GM21825 (cell line): ENCODE results near the gene COQ2.
"Not testable (repeated sequence)": the region's sequence is repeated elsewhere in the genome, so short reads cannot be mapped to it uniquely, and the experiment has no call there.

Source experiments
- ATAC-seq: cut with Tn5 transposase; IDR thresholded peaks from one replicate; pipeline ENCODE4 v1.9.1; 2021; ENCODE audit warnings: mild to moderate bottlenecking, moderate library complexity; ENCODE audit not compliant: unreplicated experiment

Gene COQ2, protein sequence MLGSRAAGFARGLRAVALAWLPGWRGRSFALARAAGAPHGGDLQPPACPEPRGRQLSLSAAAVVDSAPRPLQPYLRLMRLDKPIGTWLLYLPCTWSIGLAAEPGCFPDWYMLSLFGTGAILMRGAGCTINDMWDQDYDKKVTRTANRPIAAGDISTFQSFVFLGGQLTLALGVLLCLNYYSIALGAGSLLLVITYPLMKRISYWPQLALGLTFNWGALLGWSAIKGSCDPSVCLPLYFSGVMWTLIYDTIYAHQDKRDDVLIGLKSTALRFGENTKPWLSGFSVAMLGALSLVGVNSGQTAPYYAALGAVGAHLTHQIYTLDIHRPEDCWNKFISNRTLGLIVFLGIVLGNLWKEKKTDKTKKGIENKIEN

DNA sequence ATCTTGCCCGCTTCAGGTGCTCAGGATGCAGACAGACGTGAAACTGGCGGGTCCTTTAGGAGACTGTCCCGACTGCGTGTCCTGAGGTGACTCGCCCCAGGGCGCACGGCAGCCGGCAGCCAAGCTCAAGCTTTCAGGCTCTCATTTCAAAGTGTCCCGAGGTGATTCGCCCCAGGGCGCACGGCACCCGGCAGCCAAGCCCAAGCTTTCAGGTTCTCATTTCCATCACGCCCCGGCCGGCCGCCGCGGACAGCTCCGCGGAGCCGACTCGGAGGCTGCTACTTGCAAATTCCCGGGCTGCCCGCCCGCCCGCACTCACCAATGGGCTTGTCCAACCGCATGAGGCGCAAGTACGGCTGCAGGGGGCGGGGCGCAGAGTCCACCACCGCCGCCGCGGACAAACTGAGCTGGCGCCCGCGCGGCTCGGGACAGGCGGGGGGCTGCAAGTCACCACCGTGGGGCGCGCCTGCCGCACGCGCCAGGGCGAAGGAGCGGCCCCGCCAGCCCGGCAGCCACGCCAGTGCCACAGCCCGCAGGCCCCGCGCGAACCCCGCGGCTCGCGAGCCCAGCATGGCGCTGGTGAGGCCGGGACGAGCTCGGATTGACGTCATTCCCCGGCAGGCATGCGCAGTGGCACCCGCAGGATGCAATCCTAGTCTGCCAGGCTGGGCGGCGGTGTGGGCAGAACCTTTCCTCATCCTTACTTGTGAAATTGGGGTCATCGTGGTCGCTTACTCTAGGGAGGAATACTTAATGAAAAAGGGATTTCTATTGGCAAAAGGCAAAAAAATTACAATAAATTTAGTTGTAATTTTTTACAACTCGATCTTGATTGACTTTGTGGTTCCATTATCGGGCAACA is at the start of gene COQ2:
Gene COQ2 (minus strand): TSS at position 606 of the 862 bp plus-strand sequence. CDS start 34 bp downstream, at position 572.
- peak; percentile 80 for ATAC-seq

DNA sequence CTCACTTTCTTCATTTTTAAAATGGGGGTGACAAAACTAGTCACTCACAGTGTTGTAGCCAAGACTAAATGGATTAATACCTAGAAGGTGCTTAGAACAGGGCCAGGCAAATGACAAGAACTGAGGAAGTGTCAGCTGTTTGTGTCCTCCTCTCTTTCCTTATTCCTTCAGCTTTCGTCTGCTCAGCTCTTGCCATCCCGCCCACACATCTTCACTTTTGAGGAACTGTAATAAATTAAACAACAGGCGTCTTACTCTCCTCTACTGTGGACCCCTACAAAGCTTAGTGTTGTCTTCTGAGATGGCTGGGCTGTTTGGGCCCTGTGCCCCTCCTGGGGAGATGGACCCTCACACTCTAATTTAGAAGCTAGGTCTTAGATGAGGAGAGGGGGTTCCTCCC is 47.4 kb upstream of the COQ2 start:
- ATAC-seq: no peak

DNA sequence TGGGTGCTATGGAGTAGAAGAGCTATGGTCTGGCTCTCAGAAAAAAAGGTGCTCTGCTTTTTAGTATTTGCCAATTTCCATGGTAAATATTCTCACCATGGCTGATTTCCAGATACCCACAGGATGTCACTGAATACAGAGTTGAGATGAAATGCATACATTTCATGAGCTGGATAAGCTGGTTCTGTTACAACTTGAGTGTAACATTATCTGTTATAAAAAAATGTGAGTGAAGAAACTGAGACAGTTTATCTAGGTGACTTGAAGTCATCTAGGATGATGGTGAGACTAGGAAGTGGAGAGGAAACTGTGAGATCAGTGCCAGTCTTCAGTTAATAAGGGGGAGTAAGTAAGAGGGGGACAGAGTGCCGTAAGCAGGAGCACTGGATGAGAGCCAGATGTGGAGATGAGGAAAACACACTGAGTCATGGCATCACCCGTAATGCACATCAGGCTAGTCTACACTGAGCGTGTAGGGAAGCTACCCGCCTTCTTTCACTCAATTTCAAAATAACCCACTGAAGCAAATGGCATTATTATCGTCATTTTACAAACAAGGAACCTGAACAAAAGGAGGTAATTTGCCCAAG is 45.0 kb upstream of the COQ2 start:
- no peak for ATAC-seq

DNA sequence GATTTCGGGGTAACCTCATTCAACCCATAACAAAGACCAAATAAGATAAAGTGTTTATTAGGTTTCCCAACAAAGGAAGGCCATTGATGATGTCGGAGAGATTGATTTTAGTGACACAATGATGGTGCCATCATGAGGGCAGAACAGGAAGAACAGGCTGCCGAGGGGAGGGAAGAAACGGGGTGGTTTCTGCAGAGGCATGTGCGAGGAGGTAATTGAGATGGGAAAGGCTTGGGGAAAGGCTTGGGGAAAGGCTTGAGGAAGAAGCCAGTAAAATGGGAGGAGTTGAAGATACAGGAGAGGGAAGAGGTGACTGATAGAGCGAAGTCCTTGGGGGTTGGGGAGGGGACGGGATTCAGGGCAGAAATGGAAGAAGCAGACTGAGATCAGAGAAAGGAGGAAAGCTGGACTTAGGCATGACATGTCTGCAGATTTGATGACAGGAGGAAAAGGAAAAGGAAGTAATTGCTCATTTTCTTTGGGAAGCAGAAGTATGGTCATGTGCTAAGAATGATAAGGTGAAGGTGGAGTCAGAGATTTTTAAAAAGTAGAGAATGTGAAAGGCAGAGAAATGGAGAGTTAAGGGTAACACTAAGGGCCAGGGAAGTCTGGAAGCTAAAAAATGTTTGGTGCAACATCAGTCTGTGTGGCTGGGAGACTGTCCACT is 44.1 kb upstream of the COQ2 start:
- no peak for ATAC-seq

DNA sequence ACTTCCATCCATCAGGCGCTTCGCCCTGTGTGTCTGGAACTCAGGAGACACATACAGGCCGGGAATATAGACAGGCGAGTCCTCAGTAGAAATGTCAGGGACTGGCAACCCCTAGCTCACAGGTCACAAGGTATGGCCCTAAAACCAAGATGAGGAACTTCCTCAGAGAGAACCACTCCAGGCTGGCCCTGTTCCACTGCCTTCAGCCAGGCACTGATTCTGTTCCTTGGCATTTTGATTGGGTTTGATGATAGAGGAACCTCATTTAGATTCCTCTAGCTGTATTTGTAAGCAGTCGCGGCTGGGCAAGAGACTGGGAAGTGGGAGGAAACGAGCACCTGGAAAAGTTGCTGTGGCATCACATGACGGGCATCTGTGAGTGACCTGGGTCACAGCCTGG is 41.9 kb upstream of the COQ2 start:
- ATAC-seq: no peak

DNA sequence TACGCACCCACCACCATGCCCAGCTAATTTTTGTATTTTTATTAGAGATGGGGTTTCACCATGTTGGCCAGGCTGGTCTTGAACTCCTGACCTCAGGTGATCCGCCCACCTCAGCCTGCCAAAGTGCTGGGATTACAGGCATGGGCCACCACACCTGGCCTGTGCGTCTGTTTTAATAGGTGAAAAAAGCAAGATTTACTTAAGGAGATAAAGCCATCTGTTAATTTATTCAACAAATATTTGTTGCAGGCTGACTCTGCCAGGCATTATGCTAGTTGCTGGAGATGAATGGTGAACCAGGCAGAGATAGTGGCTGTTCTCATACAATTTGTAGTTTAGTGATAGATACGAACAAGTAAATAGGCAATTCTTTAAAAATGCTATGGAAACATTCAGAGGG is 40.7 kb upstream of the COQ2 start:
- ATAC-seq: not testable (repeated sequence)

DNA sequence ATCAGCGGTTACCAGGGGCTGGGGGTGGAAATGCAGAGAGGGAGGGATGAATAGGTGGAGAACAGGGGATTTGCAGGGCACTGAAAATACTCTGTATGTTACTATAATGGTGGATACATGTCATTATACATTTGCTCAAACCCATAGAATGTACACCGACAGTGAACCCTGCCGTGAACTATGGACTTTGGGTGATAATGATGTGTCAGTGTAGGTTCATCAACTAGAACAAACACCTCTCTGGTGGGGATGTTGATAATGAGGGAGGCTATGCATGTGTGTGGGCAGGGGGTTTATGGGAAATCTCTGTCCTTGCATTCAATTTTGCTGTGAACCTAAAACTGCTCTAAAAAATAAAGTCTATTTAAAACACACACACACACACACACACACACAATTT is 38.5 kb upstream of the COQ2 start:
- no peak for ATAC-seq

DNA sequence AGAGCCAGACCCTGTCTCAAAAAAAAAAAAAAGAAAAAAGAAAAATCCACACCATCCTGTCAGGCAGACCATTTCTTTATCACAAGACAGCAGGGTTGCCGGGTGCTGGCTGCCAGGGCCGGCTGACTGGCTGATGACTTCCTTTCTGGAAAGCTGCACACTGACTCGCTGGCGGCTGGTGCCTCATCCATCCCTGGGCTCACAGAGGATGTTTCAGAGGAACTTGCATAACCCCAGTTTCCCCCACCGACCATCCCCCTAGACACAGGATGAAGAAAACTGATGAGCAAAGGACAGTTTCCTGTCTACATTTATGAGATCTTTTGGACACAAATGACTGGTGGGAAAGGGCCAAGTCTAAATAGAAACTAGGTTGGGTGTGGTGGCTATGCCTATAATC is 36.0 kb upstream of the COQ2 start:
- no peak for ATAC-seq

DNA sequence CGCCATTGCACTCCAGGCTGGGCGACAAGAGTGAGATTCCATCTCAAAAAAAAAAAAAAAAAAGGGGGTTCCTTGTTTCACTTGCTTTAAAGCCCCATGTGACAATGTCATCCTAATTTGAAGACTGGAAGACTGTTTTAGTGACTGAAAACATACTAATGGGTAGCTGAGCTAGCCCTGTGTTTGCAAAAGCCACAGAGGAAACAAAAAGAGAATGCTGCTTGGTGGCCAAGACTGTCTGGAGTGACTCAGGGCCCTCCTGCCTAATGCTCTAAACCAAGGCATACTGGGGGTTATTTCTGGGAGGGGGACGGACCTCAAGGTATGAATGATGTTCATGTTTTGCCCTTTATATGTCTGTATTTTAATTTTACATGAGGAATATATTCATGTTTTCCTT is 34.1 kb upstream of the COQ2 start:
- ATAC-seq: no peak

DNA sequence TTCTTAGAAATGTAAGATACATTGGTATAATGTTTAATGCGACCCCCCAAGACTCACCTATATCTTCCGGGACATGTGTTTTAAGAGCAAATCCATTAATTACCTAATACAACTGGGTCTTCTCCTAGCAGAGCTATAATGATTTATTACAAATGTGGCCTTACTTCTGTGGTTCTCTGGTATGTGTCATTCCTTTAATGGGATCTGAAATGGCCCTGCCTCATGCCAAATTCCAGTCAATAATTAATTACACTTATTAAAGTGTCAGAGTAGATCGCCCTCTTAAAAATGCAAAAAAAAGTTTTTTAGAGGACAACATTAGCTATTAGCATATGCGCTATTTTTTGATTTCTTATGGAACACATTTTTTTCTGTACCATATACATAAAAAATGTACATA is 33.1 kb upstream of the COQ2 start:
- no peak for ATAC-seq

DNA sequence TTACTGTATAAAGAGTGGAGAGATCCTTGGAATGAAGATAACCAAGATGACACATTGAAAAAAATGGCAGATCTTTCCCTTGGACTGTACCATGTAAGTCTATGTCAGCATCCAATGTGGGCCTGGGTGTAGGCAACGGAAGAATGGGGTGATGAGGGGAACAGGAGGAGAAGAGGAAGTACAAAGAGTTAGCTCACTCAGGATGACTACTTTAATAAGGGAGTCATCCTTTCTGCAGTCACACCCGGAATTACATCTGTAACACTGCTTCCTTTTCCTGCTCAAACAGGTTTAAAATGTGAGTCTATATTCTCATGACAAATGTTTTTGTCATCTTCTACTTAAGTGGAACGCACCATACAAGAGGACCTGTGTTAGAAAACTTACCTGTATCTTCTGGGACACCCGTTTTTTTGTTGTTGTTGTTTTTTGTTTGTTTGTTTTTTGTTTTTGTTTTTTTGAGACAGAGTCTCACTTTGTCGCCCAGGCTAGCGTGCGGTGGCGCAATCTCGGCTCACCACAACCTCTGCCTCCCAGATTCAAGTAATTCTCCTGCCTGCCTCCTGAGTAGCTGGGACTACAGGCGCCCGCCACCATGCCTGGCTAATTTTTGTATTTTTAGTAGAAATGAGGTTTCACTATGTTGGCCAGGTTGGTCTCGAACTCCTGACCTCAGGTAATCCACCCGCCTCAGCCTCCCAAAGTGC is 32.0 kb upstream of the COQ2 start:
- ATAC-seq: no peak

DNA sequence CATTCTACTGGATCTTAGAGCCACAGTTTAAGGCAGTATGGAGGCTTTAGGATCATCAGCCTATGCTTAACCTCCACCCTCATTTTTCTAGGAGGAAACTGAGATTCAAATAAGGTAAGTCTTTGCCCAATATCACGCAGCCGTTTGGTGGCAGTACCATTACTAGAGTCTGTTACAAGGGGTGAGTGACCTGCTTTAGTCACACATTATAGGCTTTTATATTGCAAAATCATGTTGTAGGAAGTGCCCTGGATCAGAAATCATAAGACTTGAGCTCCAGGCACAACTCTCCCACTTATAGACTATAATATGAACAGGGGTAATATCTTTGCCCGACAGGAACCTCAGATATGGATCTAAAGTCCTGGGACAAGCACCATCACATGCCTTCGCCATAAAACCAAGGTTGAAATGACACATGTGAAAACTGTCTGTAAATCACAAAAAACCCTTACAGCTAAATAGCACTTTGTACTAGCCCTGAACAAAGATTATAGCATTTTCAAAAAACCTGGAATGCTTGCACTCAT is 30.8 kb upstream of the COQ2 start:
- no peak for ATAC-seq

DNA sequence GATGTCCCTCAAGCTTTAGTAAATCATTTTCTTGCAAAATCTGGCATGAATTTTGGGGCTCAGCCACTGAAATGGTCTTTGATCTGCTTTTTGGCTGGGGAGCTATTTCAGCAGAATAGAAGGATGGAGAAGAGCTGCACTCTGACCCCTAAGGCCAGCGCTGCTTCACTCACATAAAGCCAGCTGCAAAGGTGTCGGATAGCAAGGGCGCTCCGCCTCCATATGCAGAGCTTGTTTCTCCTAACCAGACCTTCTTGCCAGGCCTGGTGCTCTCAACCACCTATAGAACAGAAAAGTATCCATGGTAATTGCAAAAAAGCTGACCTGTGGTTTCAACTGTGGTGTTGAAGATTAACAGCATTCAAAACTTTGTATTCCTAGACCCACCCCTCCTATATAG is 24.1 kb upstream of the COQ2 start:
- ATAC-seq: no peak

DNA sequence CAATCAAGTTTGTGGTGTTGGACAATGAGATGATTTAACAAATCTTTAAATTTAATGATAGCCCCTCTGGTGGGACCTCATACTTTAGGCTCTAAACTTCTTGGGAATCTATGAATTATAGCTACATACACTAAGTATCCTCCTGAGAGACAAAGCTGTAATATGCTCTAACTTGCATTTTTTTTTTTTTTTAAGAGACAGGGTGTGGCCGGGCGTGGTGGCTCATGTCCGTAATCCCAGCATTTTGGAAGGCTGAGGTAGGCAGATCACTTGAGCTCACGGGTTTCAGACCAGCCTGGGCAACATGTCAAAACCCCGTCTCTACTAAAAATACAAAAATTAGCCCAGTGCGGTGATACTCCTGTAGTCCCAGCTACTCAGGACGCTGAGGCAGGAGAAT is 23.3 kb upstream of the COQ2 start:
- ATAC-seq: no peak

DNA sequence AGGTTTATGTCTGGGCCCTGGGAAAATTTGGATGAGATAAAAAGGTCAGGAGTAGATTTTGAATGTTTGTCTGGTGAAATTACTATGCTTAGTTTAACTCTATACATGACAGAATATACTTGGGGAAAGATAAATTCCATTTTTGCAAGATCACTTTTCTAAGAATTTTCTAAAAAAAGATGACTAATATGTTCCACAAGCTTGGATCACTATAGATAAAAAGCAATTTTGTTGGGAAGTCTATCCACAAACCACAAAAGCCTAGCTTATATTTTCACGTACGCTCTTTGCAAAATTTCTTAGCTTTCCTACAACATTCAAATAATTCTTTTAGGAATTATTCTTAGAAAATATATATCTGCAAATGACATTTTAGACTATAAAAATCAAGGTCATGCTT is 20.6 kb upstream of the COQ2 start:
- no peak for ATAC-seq

DNA sequence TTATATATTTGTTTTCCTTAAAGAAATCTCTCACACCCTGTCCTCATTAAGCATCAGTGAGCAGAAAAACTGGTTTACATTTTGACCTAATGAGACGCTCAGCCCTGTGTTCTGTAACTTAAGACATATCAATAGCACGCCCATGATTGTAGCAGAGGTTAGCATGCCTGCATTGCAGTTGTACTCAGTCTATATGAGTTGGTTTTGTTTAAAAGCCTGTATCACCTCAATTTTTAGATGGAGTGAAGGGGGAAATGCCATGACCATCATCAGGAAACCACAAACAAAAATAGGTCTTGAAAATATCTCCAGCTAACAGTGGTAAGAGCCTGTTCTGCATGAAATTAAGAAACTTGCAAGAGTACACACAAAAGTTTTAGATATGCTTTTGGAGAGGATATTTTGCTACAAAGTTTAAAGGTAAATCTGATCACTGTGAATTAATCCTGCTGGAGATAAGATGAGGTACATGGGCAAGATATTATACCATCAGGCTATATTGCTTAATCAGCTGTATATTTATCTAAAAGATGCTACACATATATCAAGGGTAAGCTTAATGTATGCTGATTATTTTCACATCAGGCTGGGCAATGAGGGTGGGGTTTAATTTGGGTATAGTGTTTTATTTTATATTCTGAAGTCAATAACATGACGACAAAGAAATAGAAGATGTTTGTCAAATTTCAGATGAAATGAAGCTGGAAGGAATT is 13.1 kb upstream of the COQ2 start:
- no peak for ATAC-seq

DNA sequence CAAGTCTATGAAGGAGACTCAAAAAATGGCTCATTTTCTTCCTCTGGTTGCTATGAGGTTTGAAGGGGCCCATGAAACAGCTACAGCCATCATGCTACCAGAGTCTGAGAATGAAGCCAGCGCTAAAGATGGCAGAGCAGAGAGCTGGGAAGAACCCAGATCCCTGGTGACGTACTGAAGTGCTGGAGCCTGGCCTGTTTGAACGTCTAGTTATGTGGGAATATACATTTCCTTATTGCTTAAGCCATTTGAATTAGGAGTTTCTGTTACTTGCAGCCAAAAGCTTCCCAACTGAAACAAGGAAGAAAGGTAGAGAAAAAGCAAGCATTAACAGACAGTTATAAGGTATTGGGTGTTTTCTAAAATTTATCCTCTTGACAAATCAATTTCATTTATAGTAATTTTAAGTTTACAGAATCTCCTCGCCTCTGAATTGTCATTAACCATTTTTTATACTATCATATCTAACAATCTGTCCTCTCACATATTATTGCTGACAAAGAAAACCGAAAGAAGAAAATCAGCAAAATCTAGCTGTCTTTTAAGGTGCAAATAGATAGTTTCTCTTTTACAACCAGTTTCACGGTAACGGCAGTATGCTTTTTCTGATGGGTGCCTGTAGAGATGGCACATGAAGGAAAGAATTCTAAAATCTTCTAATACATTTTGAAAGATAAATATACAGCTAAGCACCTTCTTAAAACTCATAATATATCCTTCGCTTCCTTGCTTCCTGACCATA is 8.9 kb upstream of the COQ2 start:
- no peak for ATAC-seq

DNA sequence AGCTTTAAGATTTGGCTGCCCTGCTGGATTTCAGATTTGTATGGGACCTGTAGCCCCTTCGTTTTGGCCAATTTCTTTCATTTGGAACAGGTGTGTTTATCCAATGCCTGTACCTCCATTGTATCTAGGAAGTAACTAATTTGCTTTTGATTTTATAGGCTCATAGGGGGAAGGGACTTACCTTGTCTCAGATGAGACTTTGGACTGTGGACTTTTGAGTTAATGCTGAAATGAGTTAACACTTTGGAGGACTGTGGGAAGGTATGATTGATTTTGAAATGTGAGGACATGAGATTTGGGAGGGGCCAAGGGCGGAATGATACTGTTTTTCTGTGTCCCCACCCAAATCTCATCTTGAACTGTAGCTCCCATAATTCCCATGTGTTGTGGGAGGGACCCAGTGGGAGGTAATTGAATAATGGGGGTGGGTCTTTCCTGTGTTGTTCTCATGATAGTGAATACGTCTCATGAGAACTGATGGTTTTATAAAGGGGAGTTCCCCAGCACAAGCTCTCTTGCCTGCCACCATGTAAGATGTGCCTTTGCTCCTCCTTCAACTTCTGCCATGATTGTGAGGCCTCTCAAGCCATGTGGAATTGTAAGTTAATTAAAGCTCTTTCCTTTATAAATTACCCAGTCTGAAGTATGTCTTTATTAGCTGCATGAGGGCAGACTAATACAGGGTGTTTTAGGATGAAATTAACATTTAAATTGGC is 5.6 kb upstream of the COQ2 start:
- not testable (repeated sequence) for ATAC-seq
